ENCODE measurements around the gene LDLR. TPM values are rescaled to one million over a fixed set of nuclear protein-coding genes. Genes with fewer than 3 reads are reported as not detected.
A peak's percentile ranks its signal among the peaks of the same experiment; 100 is the strongest.

LDLR gene
- total RNA-seq = 10 to 100 TPM in 5 of 6 donors, 1 to 10 TPM in 1; 8.9 to 43.4 (median 26.5) TPM
- polyA plus RNA-seq = 10 to 100 TPM; 24.7 to 41.2 TPM

DNA sequence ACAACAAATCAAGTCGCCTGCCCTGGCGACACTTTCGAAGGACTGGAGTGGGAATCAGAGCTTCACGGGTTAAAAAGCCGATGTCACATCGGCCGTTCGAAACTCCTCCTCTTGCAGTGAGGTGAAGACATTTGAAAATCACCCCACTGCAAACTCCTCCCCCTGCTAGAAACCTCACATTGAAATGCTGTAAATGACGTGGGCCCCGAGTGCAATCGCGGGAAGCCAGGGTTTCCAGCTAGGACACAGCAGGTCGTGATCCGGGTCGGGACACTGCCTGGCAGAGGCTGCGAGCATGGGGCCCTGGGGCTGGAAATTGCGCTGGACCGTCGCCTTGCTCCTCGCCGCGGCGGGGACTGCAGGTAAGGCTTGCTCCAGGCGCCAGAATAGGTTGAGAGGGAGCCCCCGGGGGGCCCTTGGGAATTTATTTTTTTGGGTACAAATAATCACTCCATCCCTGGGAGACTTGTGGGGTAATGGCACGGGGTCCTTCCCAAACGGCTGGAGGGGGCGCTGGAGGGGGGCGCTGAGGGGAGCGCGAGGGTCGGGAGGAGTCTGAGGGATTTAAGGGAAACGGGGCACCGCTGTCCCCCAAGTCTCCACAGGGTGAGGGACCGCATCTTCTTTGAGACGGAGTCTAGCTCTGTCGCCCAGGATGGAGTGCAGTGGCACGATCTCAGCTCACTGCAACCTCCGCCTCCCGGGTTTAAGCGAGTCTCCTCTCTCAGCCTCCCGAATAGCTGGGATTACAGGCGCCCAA, at the start of gene LDLR:
TSS of gene LDLR (plus strand) at position 210 of the 760 bp plus-strand sequence. CDS start at position 296, 86 bp downstream.
- 1% methylated on average over 42 to 43 of the region's 43 CpGs for WGBS, 2 donors
- TF ChIP-seq, protein P1, sequence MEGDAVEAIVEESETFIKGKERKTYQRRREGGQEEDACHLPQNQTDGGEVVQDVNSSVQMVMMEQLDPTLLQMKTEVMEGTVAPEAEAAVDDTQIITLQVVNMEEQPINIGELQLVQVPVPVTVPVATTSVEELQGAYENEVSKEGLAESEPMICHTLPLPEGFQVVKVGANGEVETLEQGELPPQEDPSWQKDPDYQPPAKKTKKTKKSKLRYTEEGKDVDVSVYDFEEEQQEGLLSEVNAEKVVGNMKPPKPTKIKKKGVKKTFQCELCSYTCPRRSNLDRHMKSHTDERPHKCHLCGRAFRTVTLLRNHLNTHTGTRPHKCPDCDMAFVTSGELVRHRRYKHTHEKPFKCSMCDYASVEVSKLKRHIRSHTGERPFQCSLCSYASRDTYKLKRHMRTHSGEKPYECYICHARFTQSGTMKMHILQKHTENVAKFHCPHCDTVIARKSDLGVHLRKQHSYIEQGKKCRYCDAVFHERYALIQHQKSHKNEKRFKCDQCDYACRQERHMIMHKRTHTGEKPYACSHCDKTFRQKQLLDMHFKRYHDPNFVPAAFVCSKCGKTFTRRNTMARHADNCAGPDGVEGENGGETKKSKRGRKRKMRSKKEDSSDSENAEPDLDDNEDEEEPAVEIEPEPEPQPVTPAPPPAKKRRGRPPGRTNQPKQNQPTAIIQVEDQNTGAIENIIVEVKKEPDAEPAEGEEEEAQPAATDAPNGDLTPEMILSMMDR (IDR thresholded peaks at IDR 0.05) = no peak
- H3K4me1 ChIP-seq = peaks cover 21 to 65% (median 60%) of the 10 kb centered on the region in 3 donors

GRCh38 chr19:11041194-11041593, 48.1 kb upstream of the LDLR start:
- no peak for FAIRE-seq
- H3K4me3 ChIP-seq = no peak overlapping the region
- H3K27ac ChIP-seq = peak overlapping the region in 2 of 4 donors; percentile 65 to 73
- H3K27me3 ChIP-seq = no peaks in the 10 kb centered on the region
- peaks cover 0 to 7% (median 0%) of the 10 kb centered on the region in 3 donors for H3K4me1 ChIP-seq
- TF ChIP-seq, protein P1 (IDR thresholded peaks at IDR 0.05) = no peak
- no peak for ATAC-seq
- intact Hi-C loops (cut with DNase I) = no loop called here
- no peaks in the 10 kb centered on the region for H3K9me3 ChIP-seq
- DNase-seq = no peak
- no peaks in the 10 kb centered on the region for H3K36me3 ChIP-seq
- WGBS, 2 donors = 96 to 97% methylated on average over 33 of the region's 33 CpGs

More for the DNA sequence above, at the start of gene LDLR:
- intact Hi-C loops (cut with DNase I) = no loop called here
- no peaks in the 10 kb centered on the region for H3K27me3 ChIP-seq
- H3K27ac ChIP-seq = peak within 1 kb of the TSS; percentile 94 to 98 (median 96)
- DNase-seq (peak; percentile 83 to 89 (median 88)), FAIRE-seq (no peak), ATAC-seq (peak; percentile 55 to 69 (median 60))
- no peaks in the 10 kb centered on the region for H3K36me3 ChIP-seq
- H3K4me3 ChIP-seq = peak within 1 kb of the TSS; percentile 40 to 74 (median 61)
- H3K9me3 ChIP-seq = no peaks in the 10 kb centered on the region

- no peak overlapping the region for H3K4me3 ChIP-seq
- H3K27ac ChIP-seq = peak overlapping the region; percentile 46 to 73 (median 56)
- no peaks in the 10 kb centered on the region for H3K27me3 ChIP-seq
- ATAC-seq = peak; percentile 88 to 98 (median 96)
- H3K36me3 ChIP-seq = no peaks in the 10 kb centered on the region
- H3K9me3 ChIP-seq = no peaks in the 10 kb centered on the region
- 64 to 65% methylated on average over 13 of the region's 13 CpGs for WGBS, 2 donors
- peaks cover 0 to 7% (median 0%) of the 10 kb centered on the region in 3 donors for H3K4me1 ChIP-seq
- TF ChIP-seq, protein P1 (IDR thresholded peaks at IDR 0.05) = no peak
- FAIRE-seq = no peak
- intact Hi-C loops (cut with DNase I) = no loop called here
- DNase-seq = peak; percentile 71 to 83 (median 78)
Observed at GRCh38 chr19:11041966-11042627, 47.2 kb upstream of the LDLR start.

- intact Hi-C loops (cut with DNase I) = no loop called here
- no peak for DNase-seq
- no peak for ATAC-seq
- no peaks in the 10 kb centered on the region for H3K36me3 ChIP-seq
- 89 to 90% methylated on average over 10 of the region's 10 CpGs for WGBS, 2 donors
- no peak overlapping the region for H3K27ac ChIP-seq
- TF ChIP-seq, protein P1 (IDR thresholded peaks at IDR 0.05) = no peak
- no peak overlapping the region for H3K4me3 ChIP-seq
- FAIRE-seq = no peak
- H3K9me3 ChIP-seq = no peaks in the 10 kb centered on the region
- peaks cover 0 to 7% (median 0%) of the 10 kb centered on the region in 3 donors for H3K4me1 ChIP-seq
- H3K27me3 ChIP-seq = no peaks in the 10 kb centered on the region
Observed at GRCh38 chr19:11044431-11044830, 44.8 kb upstream of the LDLR start.

Measured in pancreas (tissue), 10 donors.